ENCODE measurements around the gene STK11IP. TPM values are rescaled to one million over a fixed set of nuclear protein-coding genes. Genes with fewer than 3 reads are reported as not detected.

The STK11IP gene
- total and polyA plus RNA-seq, 2 of the 13 experiments (the other 11 are each of a cell fraction or from before 2014, with no cell fraction given), result 12.8 to 24.0 TPM

- 0 out of 2 replicates have a peak, but pooled peaks have one; percentile 56 for TF ChIP-seq ZNF331 (CRISPR knock-in tag; IDR thresholded peaks at IDR 0.05)
- no peak for TF ChIP-seq NCOA5 (CRISPR knock-in tag; IDR thresholded peaks at IDR 0.05)
- TF ChIP-seq ZNF615 (CRISPR knock-in tag; IDR thresholded peaks at IDR 0.05; ENCODE audit: borderline replicate concordance), result 0 out of 2 replicates have a peak, but pooled peaks have one; percentile 70
- peak; percentile 57 for TF ChIP-seq MED1 (CRISPR knock-in tag; IDR thresholded peaks at IDR 0.05)
- no peak for TF ChIP-seq GPBP1L1 (CRISPR knock-in tag; IDR thresholded peaks at IDR 0.05)
- peak; percentile 50; the same call in 1 of the 2 replicates for TF ChIP-seq SOX13 (IDR thresholded peaks at IDR 0.05)
- TF ChIP-seq SOX13 (CRISPR knock-in tag; conservative IDR thresholded peaks at IDR 0.05 in 1 of 2, IDR thresholded peaks at IDR 0.05 in 1 of 2), result 0 out of 4 replicates have a peak, but pooled peaks of 1 of the 2 experiments have one; percentile 13
- peak; percentile 23; the same call in 1 of the 2 replicates for TF ChIP-seq NR2C2 (CRISPR knock-in tag; IDR thresholded peaks at IDR 0.05; ENCODE audit: borderline replicate concordance)
- TF ChIP-seq ZNF441 (CRISPR knock-in tag; IDR thresholded peaks at IDR 0.05; ENCODE audit: borderline replicate concordance), result peak; percentile 16
- TF ChIP-seq ZBTB20 (CRISPR knock-in tag; IDR thresholded peaks at IDR 0.05; ENCODE audit: borderline replicate concordance, low read depth), result peak; percentile 81; the same call in 1 of the 2 replicates
- no peak for TF ChIP-seq TCF12 (IDR thresholded peaks at IDR 0.05)
- peak; percentile 87; the same call in 1 of the 2 replicates for TF ChIP-seq TCF12 (CRISPR knock-in tag; IDR thresholded peaks at IDR 0.05)
- TF ChIP-seq SMAD1 (CRISPR knock-in tag; IDR thresholded peaks at IDR 0.05; ENCODE audit: borderline replicate concordance, low read depth), result 0 out of 2 replicates have a peak, but pooled peaks have one; percentile 45
- no peak for TF ChIP-seq ZNF800 (CRISPR knock-in tag; IDR thresholded peaks at IDR 0.05)
- no peak for TF ChIP-seq ONECUT2 (CRISPR knock-in tag; IDR thresholded peaks at IDR 0.05)
- 0 out of 2 replicates have a peak, but pooled peaks have one; percentile 22 for TF ChIP-seq ZNF121 (CRISPR knock-in tag; IDR thresholded peaks at IDR 0.05)
- TF ChIP-seq GATAD2A (CRISPR knock-in tag; IDR thresholded peaks at IDR 0.05), result peak; percentile 81
- peak; percentile 69; the same call in 1 of the 2 replicates for TF ChIP-seq BORCS8-MEF2B (CRISPR knock-in tag; IDR thresholded peaks at IDR 0.05)
- TF ChIP-seq RFX1 (IDR thresholded peaks at IDR 0.05), result no peak
- peak; percentile 68 for TF ChIP-seq POLR2AphosphoS5 (IDR thresholded peaks at IDR 0.05; ENCODE audit: low read depth, low read length)
- peak; percentile 95 for TF ChIP-seq MTA1 (CRISPR knock-in tag; IDR thresholded peaks at IDR 0.05; ENCODE audit: borderline replicate concordance)
- TF ChIP-seq PBX3 (CRISPR knock-in tag; IDR thresholded peaks at IDR 0.05; ENCODE audit: borderline replicate concordance), result no peak
- peak; percentile 15 for TF ChIP-seq IRF2 (CRISPR knock-in tag; IDR thresholded peaks at IDR 0.05)
- peak; percentile 32; the same call in 1 of the 2 replicates for TF ChIP-seq KLF15 (CRISPR knock-in tag; IDR thresholded peaks at IDR 0.05; ENCODE audit: borderline replicate concordance)
These were observed 26.1 kb upstream of the STK11IP start, which contains the start of gene OBSL1 (continued) for GRCh38 chr2:219571311-219572236.

Data from HepG2 (cell line).